ENCODE measurements around the gene KRTAP6-2. TPM values are rescaled to one million over a fixed set of nuclear protein-coding genes. Genes with fewer than 3 reads are reported as not detected.
A peak's percentile ranks its signal among the peaks of the same experiment; 100 is the strongest.

KRTAP6-2 gene
- total RNA-seq, 1 donor from 2014 or later: not detected

- H2AFZ ChIP-seq (replicated peaks): no peak within 1 kb of the TSS
- Mint-ChIP-seq H3K36me3 (no peaks in the 10 kb centered on the region), H3K9me3 (no peaks in the 10 kb centered on the region), H3K27me3 (ENCODE audit: insufficient read depth, low read depth) (no peaks in the 10 kb centered on the region), H3K4me1 (no peaks in the 10 kb centered on the region), H3K4me3 (no peak within 1 kb of the TSS), H3K27ac (no peak within 1 kb of the TSS)
- no peak within 1 kb of the TSS for H3K9ac ChIP-seq
- no peak for TF ChIP-seq EZH2 (IDR thresholded peaks at IDR 0.05)
- no peak for TF ChIP-seq EZH2phosphoT487 (IDR thresholded peaks at IDR 0.05)
- no peak for TF ChIP-seq CTCF (IDR thresholded peaks at IDR 0.05)
- H3F3A ChIP-seq (ENCODE audit: low read depth): no peaks in the 10 kb centered on the region
- H3K4me3 ChIP-seq: no peak within 1 kb of the TSS
- peaks cover 9% of the 10 kb centered on the region for H3K9me3 ChIP-seq (ENCODE audit: low read depth)
- DNase-seq (ENCODE audit: low spot score): no peak
- peaks cover 4% of the 10 kb centered on the region for H3K36me3 ChIP-seq
- no peaks in the 10 kb centered on the region for H3K79me2 ChIP-seq (ENCODE audit: low read depth)
- no peaks in the 10 kb centered on the region for H4K20me1 ChIP-seq (ENCODE audit: low read depth)
- H3K4me2 ChIP-seq: no peak within 1 kb of the TSS
- H3K27ac ChIP-seq: no peak within 1 kb of the TSS
- no peaks in the 10 kb centered on the region for H3K4me1 ChIP-seq
- H3K27me3 ChIP-seq: no peaks in the 10 kb centered on the region
Observed at GRCh38 chr21:30590297-30590696, 8.4 kb downstream of the KRTAP6-2 start, which contains the start of gene KRTAP22-2. KRTAP22-2 (minus strand) TSS chr21:30590397.

GRCh38 chr21:30582870-30583269, 15.8 kb downstream of the KRTAP6-2 start:
- Histone ChIP-seq H2AFZ (replicated peaks) (no peak overlapping the region), H3K4me3 (no peak overlapping the region), H3K27me3 (no peaks in the 10 kb centered on the region), H3K9me3 (ENCODE audit: low read depth) (peaks cover 11% of the 10 kb centered on the region), H3K27ac (no peak overlapping the region), H4K20me1 (ENCODE audit: low read depth) (no peaks in the 10 kb centered on the region), H3K79me2 (ENCODE audit: low read depth) (no peaks in the 10 kb centered on the region), H3K4me2 (no peak overlapping the region), H3K4me1 (peaks cover 14% of the 10 kb centered on the region), H3F3A (ENCODE audit: low read depth) (no peaks in the 10 kb centered on the region), H3K9ac (no peak overlapping the region), H3K36me3 (peaks cover 4% of the 10 kb centered on the region)
- Mint-ChIP-seq H3K9me3 (no peaks in the 10 kb centered on the region), H3K36me3 (no peaks in the 10 kb centered on the region), H3K4me3 (no peak overlapping the region), H3K27me3 (ENCODE audit: insufficient read depth, low read depth) (no peaks in the 10 kb centered on the region), H3K4me1 (peaks cover 8% of the 10 kb centered on the region), H3K27ac (no peak overlapping the region)
- TF ChIP-seq EZH2phosphoT487 (IDR thresholded peaks at IDR 0.05) (no peak), CTCF (IDR thresholded peaks at IDR 0.05) (no peak), EZH2 (IDR thresholded peaks at IDR 0.05) (no peak)
- DNase-seq (ENCODE audit: low spot score): peak; percentile 10

- TF ChIP-seq EZH2 (IDR thresholded peaks at IDR 0.05): no peak
- TF ChIP-seq CTCF (IDR thresholded peaks at IDR 0.05): no peak
- TF ChIP-seq EZH2phosphoT487 (IDR thresholded peaks at IDR 0.05): no peak
- Histone ChIP-seq H3K9ac (no peak overlapping the region), H3F3A (ENCODE audit: low read depth) (no peaks in the 10 kb centered on the region), H3K27ac (no peak overlapping the region), H3K9me3 (ENCODE audit: low read depth) (peaks cover 7% of the 10 kb centered on the region), H3K36me3 (no peaks in the 10 kb centered on the region), H3K4me3 (no peak overlapping the region), H4K20me1 (ENCODE audit: low read depth) (no peaks in the 10 kb centered on the region), H3K4me2 (no peak overlapping the region), H3K79me2 (ENCODE audit: low read depth) (no peaks in the 10 kb centered on the region), H3K27me3 (no peaks in the 10 kb centered on the region), H2AFZ (replicated peaks) (no peak overlapping the region), H3K4me1 (peaks cover 14% of the 10 kb centered on the region)
- Mint-ChIP-seq H3K9me3 (no peaks in the 10 kb centered on the region), H3K27ac (no peak overlapping the region), H3K4me3 (no peak overlapping the region), H3K36me3 (no peaks in the 10 kb centered on the region), H3K4me1 (peaks cover 8% of the 10 kb centered on the region), H3K27me3 (ENCODE audit: insufficient read depth, low read depth) (no peaks in the 10 kb centered on the region)
- no peak for DNase-seq (ENCODE audit: low spot score)
Observed at GRCh38 chr21:30580132-30580531, 18.6 kb downstream of the KRTAP6-2 start.
